Nucleus accumbens (tissue), 56 donors: ENCODE data around the gene GASK1A.

ENCODE experiments used
- DNase-seq, 56 donors: peaks; one replicate each; lab custom pipeline; 2025; lab: John Stamatoyannopoulos, UW

GASK1A gene

GRCh38 chr3:42982645-42983412 lies 3.7 kb downstream of the GASK1A start:
- DNase-seq: no peak

- DNase-seq: no peak
Observed at GRCh38 chr3:42983927-42984326, 4.8 kb downstream of the GASK1A start.

DNA sequence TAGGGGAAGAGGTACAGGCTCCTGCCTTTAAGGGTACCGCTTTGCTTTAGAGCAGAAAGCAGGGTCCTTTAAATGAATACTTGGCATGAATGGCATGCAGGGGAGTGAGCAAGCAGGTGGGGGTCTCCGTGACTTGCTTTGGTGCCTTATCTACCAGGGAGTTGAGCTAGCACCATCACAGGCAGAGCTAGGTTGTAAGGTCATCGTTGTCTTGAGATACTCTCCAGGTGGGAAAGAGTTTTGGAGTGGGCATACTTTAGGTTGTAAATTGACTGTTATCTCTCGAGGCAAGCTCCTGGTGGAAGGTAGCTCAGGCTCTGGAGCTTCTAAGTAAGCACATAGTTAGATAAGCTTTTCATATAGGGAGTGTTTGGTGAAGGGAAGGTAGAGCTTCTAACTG lies 5.6 kb downstream of the GASK1A start:
- DNase-seq: no peak

DNA sequence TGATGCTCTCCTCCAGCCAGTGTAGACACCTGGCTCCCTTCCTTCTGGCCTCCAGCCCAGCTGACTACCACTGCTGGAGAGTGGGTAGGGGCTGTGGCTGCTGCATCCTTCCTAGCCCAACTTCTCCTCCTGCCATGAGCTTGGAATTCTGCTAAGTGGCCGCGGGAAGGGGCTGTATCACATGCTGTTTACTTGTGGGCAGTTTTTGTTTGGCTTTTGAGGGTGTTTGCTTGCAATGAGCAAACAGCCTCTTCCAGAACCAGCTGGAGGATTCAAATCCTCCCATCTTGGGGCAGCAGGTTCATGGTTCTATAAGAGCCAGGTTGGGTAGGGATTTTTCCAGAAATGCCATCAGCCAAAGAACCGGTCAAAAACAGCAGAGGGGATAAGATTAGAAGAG lies 9.0 kb downstream of the GASK1A start:
- DNase-seq: peak in 1 of 56 donors; percentile 15

GRCh38 chr3:42988566-42988965 lies 9.5 kb downstream of the GASK1A start:
- DNase-seq: peak in 12 of 56 donors; percentile 12 to 35 (median 24)

- DNase-seq: peak in 52 of 56 donors; percentile 19 to 81 (median 55)
Observed at GRCh38 chr3:42991341-42992315, 12.5 kb downstream of the GASK1A start.

- no peak for DNase-seq
Observed at GRCh38 chr3:42994595-42994994, 15.5 kb downstream of the GASK1A start.

DNA sequence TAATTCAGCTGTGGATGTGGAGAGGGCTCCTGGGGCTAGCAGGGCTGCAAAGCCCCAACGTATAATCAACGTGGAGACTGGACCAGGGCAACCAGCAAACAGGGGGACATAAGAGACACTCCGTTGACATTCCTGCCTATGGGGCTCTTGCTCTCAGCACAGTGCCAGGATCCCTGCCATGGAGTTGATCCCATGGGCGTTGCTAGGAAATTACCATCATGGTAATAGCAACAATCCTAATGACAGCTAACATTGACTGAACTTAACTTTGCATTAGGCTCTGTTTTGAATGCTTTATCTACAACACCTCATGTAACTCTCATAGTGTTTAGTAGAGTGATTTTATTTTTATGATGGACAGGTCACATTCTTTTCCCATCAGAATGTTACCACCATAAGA lies 16.9 kb downstream of the GASK1A start:
- no peak for DNase-seq

DNA sequence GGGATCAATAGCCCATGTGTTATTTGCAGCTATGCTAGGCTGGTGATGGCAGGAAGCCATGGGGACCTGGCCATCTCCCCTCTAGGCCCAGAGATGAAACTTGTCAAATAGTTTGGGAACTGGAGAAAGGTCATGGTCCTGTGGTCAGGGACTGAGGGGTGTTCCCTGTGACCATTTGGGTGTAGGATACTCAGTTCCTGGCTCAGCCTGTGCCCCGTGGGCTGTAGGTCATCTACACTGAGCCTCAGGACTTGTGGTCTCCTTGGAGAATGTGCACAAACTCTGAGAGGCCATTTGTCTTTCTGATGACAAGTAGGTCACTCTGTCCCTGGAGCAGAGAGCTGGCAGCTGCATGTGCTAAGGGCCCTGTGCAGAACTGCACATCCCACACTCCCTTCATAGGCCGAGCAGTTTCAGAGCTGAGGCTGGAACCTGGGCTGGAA lies 17.5 kb downstream of the GASK1A start:
- DNase-seq: peak in 31 of 56 donors; percentile 2 to 75 (median 41)

GRCh38 chr3:42999212-42999611 lies 20.1 kb downstream of the GASK1A start:
- DNase-seq: no peak

DNA sequence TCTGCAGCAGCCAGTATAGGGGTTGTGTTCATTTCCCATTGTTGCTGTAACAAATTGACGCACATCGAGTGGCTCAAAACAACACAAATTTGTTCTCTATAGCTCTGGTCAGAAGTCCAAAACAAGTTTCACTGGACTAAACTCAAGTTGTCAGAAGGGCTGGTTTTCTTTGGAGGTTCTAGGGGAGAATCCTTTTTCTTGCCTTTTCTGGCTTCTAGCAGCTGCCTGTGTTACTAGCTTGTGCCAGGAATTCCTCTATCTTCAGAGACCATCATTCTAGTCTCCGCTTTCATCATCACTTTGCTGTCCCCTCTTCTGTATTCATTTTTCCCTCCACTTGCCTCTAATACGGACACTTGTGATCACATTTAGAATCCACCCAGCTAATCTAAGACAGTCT lies 20.5 kb downstream of the GASK1A start:
- DNase-seq: no peak

DNA sequence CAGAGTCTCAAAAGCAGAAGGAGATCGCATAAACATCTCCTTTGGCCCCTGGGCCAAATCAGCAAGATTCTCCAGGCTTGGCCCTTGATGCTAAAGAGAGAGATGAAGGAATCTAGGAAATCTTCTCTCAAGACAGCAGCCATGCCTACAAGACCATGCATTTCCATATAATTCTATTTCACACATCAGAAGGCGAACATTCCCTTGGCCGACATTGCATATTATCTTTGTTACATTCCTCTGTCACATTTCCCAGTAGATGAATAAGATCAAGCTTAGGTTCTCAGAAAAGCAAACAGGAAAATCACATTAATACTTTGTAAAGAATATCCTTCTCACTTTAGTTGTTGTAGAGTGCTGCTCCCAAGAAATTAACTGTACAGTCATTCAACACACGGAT lies 21.3 kb downstream of the GASK1A start:
- no peak for DNase-seq

DNA sequence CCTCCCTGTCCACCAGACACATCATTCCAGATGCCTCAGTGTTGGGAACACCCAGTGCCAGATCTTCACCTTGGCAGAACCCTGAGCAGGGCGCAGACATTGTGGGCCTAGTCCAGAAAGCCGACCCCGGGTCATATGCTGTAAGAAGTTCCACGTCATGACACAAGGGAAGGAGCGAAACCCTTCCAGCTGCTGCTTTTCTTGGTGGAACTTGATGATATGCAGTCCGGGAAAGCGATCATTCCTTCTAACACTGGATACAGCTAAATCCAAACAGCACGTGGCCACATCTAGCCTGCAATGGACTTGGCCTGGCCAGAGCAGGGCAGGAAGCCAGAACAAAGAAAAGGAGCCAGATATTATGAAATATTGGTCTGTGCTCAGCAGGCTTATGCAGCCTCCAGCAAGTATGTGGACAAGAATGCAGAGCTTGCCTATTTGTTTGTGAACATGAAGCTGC lies 22.0 kb downstream of the GASK1A start:
- DNase-seq: peak in 26 of 56 donors; percentile 5 to 57 (median 25)

- no peak for DNase-seq
Observed at GRCh38 chr3:43001556-43002121, 22.5 kb downstream of the GASK1A start.

DNA sequence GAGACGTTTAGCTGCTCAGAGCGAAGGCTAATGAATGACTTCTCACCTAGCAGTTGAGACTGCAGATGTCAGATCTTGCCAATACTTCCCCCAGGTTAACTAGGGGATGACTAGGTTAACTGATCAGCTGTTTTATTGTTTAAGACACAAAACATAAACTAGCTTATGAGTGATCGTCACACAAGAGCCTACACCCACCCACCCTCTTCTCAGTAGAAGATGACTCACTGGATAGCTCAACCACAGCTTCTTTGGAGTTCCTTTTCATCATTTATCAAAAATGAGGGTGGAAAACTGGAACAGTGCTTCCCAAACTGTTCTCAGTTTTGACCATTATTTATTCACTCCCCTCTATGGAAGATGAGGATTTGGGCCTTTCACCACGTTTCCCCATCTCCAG lies 25.2 kb downstream of the GASK1A start:
- DNase-seq: no peak

DNA sequence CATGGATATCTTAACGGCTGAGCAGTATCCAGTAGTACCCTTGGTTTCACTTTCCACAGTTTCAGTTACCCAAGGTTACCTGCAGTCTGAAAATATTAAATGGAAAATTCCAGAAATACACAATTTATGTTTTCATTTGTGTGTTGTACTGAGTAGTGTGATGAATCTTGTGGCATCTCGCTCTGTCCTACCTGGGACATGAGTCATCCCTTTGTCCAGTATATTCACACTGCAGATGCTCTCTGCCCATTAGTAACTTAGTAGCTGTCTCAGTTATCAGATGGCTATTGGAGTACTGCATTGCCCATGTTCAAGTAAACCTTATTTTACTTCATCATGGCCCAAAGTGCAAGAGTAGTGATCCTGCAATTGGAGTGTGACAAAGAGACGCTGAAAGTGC lies 26.1 kb downstream of the GASK1A start:
- no peak for DNase-seq

- DNase-seq: no peak
Observed at GRCh38 chr3:43005981-43006380, 26.9 kb downstream of the GASK1A start.

DNA sequence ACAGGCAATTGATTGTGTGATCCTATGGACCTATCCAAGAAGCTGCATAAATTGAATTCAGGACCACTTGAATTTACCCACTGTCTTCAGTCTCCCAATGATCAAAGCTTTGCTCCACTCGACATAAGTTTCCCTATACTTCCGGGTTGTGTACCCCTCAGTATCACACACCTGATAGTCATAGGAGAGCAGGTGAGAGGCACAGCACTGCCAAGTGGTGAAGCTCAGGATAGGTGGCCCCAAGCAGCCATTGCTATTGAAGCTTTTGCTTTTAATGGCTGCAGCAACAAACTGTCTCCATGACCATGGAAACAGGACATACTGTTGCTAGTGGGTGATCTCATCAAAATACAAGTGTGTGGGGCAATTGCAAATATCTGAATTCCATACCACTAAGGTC lies 27.7 kb downstream of the GASK1A start:
- no peak for DNase-seq

- DNase-seq: no peak
Observed at GRCh38 chr3:43009547-43009946, 30.4 kb downstream of the GASK1A start.

DNA sequence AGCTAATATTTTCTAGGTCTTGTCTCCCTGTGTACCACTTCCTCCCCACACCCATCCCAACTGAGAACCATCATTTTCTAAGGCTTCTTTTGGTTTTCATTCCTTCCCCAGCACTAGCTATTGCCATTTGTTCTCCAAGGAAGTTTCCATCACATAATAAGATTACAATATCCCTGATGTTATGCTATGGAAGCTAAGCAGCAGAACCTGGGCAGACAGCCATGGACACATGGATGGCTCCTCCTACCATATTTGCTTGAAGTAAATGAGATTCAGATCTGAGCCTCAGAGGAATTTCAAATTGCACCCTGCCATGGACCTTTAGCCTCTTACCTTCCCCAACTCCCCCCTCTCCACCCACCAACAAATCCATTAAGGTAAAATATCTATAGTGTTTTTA lies 31.5 kb downstream of the GASK1A start:
- DNase-seq: no peak

- DNase-seq: no peak
Observed at GRCh38 chr3:43011638-43012037, 32.5 kb downstream of the GASK1A start.
